HG02678 (cell line): Measurements from ENCODE around the gene CREB1.
A peak's percentile ranks its signal among the peaks of the same experiment; 100 is the strongest.
"Not testable (repeated sequence)": the region's sequence is repeated elsewhere in the genome, so short reads cannot be mapped to it uniquely, and the experiment has no call there.

Experiments used
- ATAC-seq: cut with Tn5 transposase; IDR thresholded peaks from one replicate; pipeline ENCODE4 v1.9.1; 2021; ENCODE audit warnings: mild to moderate bottlenecking, moderate library complexity; ENCODE audit not compliant: unreplicated experiment

The CREB1 gene

GRCh38 chr2:207529330-207530159, at the start of gene CREB1:
CREB1 (plus strand) TSS chr2:207529962; CDS start chr2:207555636, 25,674 bp downstream.
- ATAC-seq, result peak; percentile 80

- no peak for ATAC-seq
Measured at GRCh38 chr2:207480521-207481040, 49.2 kb upstream of the CREB1 start.

- ATAC-seq, result no peak
Measured at GRCh38 chr2:207481924-207482323, 47.8 kb upstream of the CREB1 start.

GRCh38 chr2:207482630-207483029, 47.1 kb upstream of the CREB1 start:
- ATAC-seq, result no peak

GRCh38 chr2:207483066-207483465, 46.7 kb upstream of the CREB1 start:
- no peak for ATAC-seq

- no peak for ATAC-seq
Measured at GRCh38 chr2:207483477-207483876, 46.3 kb upstream of the CREB1 start.

- peak; percentile 70 for ATAC-seq
Measured at GRCh38 chr2:207484444-207485391, 45.0 kb upstream of the CREB1 start.

GRCh38 chr2:207487650-207488311, 42.0 kb upstream of the CREB1 start:
- no peak for ATAC-seq

GRCh38 chr2:207489251-207489650, 40.5 kb upstream of the CREB1 start:
- no peak for ATAC-seq

- ATAC-seq, result no peak
Measured at GRCh38 chr2:207490441-207490840, 39.3 kb upstream of the CREB1 start.

GRCh38 chr2:207491086-207491485, 38.7 kb upstream of the CREB1 start:
- no peak for ATAC-seq

GRCh38 chr2:207491956-207492355, 37.8 kb upstream of the CREB1 start:
- no peak for ATAC-seq

GRCh38 chr2:207492461-207492860, 37.3 kb upstream of the CREB1 start:
- ATAC-seq, result no peak

- ATAC-seq, result no peak
Measured at GRCh38 chr2:207494137-207494536, 35.6 kb upstream of the CREB1 start.

GRCh38 chr2:207496936-207497335, 32.8 kb upstream of the CREB1 start:
- ATAC-seq, result not testable (repeated sequence)

GRCh38 chr2:207497596-207497995, 32.2 kb upstream of the CREB1 start:
- ATAC-seq, result no peak

GRCh38 chr2:207498427-207498826, 31.3 kb upstream of the CREB1 start:
- no peak for ATAC-seq

GRCh38 chr2:207499114-207499513, 30.6 kb upstream of the CREB1 start:
- no peak for ATAC-seq

- ATAC-seq, result no peak
Measured at GRCh38 chr2:207501802-207502576, 27.8 kb upstream of the CREB1 start.

- ATAC-seq, result peak; percentile 54
Measured at GRCh38 chr2:207502577-207503198, 27.1 kb upstream of the CREB1 start.
